IPS DF 4.7 (cell line): ENCODE measurements around the gene NADSYN1.

ENCODE experiments used
- DNase-seq: peaks from one replicate; pipeline ENCODE4 v3.0.0-alpha.2; 2013; ENCODE audit warnings: low spot score; ENCODE audit errors: extremely low read depth

Gene NADSYN1

DNA sequence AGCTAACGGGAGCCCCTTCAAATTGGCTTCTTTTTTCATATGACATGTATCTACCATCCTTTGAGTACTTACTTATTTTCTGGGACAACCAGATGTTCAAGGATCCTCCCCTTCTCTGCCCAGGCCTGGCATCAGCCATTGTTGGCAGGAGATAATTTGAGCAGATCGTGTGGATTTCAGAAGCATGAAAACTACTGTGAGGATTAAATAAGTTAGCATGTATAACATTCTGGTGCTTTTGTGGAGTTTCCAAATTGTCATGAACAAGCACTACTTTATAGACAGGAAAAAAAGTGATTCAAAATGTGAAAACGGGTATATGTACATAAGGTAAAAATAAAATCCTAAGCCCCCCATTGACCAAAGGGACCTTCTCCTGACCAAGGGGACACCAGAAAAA is 2.1 kb upstream of the NADSYN1 start:
- DNase-seq = no peak

DNA sequence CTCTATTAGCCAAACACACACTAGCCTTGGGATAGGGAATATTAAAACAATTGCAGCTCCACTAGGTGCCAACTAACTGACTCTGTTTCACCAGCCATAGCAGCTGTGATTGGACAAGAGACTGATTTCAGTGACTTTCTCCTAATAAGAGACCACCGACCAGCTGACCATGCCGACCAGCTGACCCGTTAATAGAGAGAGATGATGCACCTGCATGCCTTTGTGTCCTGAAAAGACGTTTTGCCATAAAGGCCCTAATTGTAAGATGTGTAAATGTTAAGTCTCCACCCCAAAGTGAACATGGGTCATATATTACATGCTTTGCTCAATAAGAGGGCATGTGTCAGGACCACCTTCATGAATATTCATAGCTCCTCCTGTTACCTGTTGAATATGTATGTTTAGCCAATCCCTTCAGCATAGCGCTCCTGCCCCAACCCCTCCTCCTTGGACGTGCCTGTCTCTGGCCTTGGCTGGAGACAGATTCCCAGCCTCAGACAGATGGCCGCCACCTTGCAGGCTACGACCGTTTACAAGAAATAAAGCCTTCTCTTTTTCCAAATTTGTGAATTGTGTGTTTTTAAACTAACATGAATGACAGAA is 1.3 kb upstream of the NADSYN1 start:
- no peak for DNase-seq

GRCh38 chr11:71452199-71453036 is 585 bp upstream of the NADSYN1 start:
- no peak for DNase-seq

DNA sequence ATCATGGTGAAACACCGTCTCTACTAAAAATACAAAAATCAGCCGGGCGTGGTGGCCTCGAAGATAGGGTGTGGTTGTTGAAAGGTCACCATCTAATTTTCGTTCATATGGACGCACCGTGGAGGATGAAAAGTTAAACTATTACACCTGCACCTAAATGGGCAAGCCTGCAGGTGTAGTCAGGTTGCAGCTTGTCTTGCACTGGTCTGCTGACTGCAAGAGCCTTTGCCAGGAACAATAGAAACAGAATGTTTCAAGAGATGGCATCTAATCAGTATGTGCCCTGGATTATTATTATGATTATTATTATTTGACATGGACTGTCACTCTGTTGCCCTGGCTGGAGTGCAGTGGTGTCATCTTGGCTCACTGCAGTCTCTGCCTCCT is 908 bp downstream of the NADSYN1 start:
- no peak for DNase-seq

DNA sequence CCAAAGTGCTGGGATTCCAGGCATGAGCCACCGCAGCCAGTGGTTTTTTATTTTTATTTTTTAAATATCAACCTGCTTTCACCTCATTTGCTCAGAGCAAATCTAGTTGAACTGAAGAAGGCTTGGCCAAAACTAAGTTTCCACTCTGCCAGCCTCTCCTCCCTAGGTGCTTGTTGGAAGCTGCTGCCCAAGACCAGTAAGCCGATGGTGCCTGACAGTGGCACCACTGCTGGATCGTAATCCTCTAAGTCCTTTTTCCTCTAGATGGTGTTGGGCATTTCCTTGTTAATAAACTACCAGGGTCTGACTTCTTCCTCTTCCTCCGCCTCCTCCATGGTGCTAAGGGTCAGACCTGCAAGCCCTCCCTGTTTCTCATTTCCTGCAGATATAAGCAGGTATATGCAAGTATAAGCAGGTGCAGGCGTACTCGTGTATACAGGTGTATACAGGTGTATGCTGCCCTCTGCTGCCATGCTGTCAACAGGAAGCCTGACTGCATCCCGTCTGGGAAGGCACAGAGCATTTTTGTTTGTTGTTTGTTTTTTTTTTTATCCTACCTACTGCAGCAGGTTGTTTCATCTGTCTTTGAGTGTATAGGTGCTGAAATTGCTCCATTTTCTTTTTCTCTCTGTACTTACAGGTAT is 1.6 kb downstream of the NADSYN1 start:
- no peak for DNase-seq

DNA sequence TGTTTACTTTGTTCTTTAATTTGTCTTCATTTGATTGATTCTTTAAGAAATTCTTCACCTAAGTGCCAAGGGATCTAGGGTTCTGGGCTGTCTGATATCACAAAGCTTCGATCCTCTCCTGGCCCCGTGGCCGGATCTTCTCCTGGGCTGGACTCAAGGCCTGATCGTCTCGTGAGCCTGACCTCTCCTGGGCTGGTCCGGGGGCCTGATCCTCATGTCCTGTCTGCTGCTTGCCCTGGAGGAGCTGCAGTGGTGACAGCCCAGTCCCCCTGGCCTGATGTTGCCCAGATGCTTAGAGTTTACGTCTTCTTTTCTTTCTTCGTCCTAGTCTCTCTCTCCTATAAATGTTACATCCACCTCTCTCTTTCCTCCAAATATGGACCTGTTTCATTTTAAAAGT is 3.3 kb downstream of the NADSYN1 start:
- no peak for DNase-seq

- no peak for DNase-seq
Measured at GRCh38 chr11:71456831-71457230, 3.8 kb downstream of the NADSYN1 start.

GRCh38 chr11:71458146-71459070 is 5.4 kb downstream of the NADSYN1 start:
- no peak for DNase-seq

DNA sequence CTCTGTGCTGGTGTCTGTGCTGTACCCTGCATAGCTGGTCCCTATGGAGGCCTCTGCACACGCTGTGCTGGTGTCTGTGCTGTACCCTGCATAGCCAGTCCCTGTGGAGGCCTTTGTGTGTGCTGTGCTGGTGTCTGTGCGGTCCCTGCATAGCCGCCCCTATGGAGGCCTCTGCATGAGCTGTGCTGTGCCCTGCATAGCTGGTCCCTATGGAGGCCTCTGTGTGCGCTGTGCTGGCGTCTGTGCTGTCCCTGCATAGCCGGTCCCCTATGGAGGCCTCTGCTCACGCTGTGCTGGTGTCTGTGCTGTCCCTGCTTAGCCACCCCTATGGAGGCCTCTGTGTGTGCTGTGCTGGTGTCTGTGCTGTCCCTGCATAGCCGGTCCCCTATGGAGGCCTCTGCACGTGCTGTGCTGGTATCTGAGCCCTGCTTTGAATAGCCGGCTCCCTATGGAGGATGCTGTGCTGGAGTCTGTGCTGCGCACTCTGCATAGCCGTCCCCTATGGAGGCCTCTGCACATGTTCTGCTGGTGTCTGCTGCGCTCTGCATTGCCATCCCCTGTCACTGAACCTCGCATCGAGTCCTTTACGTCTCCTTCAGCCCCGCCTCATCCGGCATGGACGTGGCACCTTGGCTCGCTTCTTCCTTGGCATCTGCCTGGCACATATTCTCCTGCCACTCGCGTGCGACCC is 6.2 kb downstream of the NADSYN1 start:
- no peak for DNase-seq

DNA sequence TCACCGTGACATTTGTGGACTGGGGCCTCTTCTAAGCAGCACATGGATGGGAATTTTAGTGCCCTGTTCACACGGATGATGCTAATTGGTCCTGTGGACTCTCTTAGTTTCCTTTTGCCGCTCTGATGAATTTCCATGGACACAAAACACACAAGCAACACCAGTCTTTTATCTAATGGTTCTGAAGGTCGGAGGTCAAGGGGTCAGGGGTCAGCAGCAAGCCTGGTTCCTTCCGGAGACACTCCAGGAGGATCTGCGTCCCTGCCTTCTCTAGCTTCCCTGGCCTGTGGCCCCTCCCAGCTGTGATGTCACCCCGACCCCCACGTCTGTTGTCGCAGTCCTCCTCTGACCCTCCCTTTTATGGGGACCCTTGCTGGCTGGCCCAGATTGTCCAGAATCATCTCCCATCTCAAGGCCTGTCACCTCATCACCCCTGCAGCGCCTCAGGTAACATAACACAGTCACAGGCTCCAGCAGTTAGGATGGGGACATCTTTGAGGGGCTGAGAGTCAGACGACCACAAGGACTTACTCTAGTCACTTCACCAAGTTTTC is 6.8 kb downstream of the NADSYN1 start:
- no peak for DNase-seq

DNA sequence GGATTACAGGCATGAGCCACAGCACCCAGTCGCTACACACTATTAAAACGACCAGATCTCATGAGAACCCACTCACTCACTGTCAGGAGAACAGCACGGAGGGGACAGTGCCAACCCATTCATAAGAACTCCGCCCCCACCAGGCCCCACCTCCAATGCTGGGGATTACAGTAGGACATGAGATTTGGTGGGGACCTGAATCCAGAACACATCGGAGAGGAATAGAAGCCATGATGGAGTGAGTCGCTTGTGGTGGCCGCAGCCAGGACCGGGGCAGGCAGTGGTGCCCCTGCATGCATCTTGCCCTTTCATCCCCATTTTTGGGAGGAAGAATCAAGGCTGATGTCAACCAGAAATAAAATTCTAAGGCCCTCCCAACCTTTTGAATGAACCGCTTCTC is 8.7 kb downstream of the NADSYN1 start:
- DNase-seq = no peak

GRCh38 chr11:71462726-71463125 is 9.7 kb downstream of the NADSYN1 start:
- DNase-seq = no peak

- DNase-seq = no peak
Measured at GRCh38 chr11:71463331-71464211, 10.6 kb downstream of the NADSYN1 start.

- DNase-seq = no peak
Measured at GRCh38 chr11:71465054-71465453, 12.1 kb downstream of the NADSYN1 start.

- no peak for DNase-seq
Measured at GRCh38 chr11:71466358-71466757, 13.4 kb downstream of the NADSYN1 start.

- no peak for DNase-seq
Measured at GRCh38 chr11:71467164-71467563, 14.2 kb downstream of the NADSYN1 start.

DNA sequence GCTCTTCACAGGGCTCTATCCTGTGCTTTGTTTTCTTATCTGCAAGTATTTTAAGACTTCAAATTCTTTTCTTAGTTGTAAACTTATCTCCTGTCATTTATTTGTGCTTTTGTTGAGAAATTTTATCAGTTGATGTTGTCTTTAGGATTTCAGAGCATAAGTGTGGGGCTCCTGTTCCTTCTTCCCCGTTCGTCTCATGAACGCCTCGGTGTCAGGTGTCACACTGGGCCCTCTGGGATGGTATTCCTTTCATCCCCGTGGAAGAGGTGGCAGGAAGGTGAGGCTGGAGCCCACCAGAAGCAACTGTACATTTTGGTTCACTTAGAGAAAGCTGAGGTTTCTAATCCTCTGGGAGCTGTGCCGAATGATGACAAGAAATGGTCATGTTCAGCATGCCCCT is 17.9 kb downstream of the NADSYN1 start:
- DNase-seq = no peak

DNA sequence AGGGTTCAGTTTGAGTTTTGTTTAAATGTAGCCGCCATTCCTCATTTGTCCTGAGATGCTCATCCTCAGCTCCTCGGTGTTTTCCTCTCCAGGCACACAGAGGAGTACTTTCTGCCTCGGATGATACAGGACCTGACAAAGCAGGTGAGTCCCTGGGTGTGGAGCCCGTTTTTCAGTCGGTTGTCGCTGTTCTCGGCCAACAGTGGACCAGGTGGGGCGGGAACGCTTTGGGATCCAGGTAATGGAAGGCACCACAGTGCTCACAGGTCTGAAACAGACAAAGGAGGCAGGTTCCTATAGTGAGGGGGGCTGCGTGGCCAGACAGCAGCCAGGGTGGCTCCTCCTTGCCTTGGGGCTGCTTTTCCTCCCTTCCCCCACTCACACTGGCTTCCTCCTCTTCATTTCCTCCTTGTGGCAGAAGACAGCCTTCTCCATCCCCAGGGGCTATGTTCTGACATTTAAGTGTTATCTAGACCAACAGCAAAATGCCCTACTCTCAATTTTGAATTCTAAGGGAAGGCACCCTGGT is 19.4 kb downstream of the NADSYN1 start:
- DNase-seq = no peak
